NT2/D1 (cell line): Measurements from ENCODE around the gene AHNAK.

Experiments
- SUZ12 ChIP-seq: IDR thresholded peaks from 2 replicates; pipeline ENCODE4 v1.6.1; 2011; ENCODE audit not compliant: insufficient read length, insufficient read depth; ENCODE audit errors: extremely low read depth
- ZNF274 ChIP-seq: IDR thresholded peaks from 2 replicates; pipeline ENCODE4 v1.6.1; 2011; ENCODE audit warnings: mild to moderate bottlenecking, low read depth, low read length

- TF ChIP-seq SUZ12: no peak
- TF ChIP-seq ZNF274: no peak
Measured at GRCh38 chr11:62428871-62429560, 117.6 kb downstream of the AHNAK start.
